ENCODE data around the gene VPS13D.
A peak's percentile ranks its signal among the peaks of the same experiment; 100 is the strongest.

VPS13D gene

DNA sequence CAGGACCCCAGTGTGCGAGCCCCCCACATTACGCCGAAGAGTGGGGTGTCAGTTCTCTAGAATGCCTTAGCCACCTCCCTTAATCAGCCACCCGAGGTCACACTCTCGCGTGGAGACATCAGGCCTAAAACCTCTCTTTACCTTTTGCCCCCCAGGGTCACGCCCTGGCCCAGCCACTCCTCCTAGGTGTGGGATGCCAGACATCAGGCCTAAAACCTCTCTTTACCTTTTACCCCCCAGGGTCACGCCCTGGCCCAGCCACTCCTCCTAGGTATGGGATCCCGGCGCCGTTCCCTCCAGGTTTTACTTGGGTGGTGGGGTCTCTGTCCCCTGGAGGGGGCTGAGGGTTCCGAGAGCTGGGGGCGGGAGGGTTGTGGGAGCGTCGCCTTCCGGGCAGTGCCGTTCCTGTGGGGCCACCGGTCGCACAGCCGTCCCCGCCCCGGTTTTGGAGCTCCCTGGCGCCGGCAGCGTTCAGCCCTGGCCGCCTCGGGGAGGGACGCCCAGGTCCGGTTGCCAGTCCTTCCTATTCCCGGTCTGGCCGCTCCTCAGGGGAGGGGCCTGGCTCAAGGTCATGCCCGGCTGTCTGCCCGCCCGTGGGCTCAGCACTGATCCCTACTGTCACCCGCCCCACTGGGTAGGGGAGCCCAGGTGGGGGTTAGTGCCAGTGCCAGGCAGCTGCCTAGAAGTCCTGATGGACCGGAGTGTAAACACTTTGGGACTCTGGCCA is 882 bp downstream of the VPS13D start:
- DNase-seq = no peak

DNA sequence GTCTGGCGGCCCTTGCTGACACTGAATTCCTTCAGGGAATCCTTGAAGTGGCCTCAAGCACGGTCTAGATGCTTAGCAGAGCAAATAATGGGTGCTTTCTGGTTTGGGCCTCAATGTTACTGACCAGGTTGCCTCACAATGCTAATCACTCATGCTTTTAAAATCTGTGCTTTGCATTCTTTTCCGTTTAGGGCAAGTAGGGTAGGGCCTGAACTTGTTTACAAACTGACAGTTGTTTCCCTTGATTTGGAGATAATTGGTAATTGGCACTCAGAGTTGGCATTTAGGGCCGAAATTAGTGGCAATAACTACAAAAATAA is 1.4 kb downstream of the VPS13D start:
- no peak for DNase-seq

DNA sequence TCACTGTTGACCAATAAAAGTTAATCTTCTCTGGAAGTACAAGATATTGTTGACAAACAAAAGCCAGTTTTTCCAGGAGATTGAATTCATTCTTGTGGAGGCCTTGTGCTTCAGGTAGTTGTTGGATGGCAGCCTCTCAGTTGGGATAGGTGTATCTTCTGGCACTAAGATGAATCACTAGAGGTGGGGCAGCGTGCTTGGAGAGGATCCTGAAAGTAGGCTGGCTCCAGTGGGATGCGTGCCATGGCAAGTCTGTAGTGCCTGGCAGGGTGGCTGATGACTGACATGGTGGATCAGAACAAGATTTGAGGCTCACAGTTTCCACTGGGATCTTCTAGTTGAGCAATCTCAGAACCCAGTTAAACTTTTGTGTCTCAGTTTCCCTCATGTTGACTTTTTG is 2.4 kb downstream of the VPS13D start:
- DNase-seq = no peak

DNA sequence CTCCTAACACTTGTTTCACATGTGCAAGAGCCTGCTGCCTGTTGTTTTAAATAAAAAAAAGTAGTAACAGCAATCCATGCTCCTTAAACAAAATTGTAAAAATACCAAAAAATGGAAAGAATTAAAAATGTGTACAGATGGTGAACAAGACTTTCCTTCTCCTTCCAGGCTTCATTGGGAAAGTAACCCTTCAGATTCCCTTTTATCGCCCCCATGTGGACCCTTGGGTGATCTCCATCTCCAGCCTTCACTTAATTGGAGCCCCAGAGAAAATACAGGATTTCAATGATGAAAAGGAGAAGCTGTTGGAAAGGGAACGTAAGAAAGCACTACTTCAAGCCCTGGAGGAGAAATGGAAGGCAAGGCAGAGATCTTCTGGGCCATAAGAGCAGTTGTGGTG is 14.2 kb downstream of the VPS13D start:
- no peak for DNase-seq

DNA sequence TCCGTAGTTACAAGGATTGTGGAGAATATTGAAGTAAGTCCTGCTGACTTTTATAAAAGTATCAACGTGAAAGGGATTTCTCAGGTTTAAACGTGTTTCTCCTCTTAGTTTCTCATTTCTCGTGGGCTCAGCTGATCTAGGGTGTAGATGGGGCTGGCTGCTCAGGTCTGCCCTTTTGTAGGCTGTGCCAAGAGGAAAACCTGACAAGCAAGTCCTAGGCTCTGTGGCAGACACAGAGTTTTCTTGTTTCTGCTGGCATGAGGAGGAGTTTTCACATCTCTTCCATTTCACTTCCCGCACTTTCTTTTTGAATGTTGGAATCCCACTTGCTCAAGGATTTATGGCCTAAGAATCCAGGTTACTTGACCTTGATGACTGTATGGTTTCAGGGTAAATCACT is 14.8 kb downstream of the VPS13D start:
- no peak for DNase-seq

DNA sequence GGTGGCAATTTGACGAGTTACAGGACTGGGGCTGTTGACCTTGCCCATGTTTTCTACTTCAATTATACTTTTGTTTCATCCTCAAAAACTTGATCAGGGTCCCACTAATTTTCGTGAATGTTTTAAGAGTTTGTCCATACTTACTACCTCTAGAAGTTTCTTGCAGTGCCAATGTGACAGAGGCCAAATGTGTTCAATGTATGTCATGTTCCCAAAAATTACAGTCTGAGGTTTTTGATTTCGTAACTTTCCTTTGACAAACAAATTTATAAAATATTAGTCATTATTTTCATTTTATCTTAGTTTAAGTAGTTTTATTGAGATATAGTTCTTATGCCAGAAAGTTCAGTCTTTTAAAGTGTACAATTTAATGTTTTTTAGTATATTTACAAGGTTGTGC is 15.3 kb downstream of the VPS13D start:
- DNase-seq = peak; percentile 25

DNA sequence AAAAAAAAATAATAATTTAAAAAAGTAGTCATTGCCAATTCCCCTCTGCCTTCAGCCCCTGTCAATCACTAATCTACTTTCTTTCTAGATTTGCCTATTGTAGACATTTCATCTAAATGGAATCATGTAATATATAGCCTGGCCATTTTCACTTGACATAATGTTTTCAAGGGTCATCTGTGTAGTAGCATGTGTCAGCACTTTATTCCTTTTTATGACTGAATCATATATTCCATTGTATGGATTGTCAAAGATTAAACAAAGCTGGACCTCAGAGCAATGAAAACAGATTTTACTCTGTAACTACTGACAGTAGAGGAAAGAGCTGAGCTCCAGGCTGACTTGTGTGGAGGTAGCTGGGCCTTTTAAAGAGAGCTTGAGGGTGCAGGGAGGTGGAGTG is 15.9 kb downstream of the VPS13D start:
- DNase-seq = no peak

DNA sequence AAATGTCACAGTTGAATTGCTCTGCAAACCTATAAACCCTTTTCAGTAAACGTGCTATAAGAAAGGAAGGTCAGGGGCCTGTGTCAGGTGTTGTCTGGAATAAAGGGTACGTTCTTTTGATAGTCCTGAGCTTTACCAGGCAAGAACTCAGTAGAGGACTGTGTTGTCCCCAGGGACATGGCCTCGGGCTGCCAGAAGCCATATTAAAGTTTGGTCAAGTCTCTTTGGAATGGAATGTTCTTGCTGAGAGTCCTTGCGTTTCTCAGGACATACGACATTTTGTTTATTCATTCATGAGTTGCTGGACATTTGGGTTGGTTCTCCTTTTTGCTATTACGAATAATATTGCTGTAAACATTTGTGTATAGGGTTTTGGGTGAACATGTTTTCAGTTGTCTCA is 16.8 kb downstream of the VPS13D start:
- DNase-seq = no peak

DNA sequence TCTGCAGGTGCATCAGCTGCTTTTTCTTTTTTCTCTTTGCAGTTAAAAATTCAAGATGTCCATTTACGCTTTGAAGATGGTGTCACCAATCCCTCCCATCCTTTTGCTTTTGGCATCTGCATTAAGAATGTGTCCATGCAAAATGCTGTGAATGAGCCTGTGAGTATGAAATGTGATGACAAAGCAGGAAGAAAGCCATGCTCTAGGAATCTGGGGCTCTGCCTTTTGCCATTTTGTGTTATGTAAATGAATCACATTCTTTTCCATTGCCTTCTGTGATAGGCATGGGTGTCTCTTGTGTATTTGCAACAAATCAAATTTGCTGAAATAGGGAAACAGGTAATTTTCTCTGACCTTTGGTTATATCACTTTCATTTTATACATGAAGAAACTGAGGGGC is 19.4 kb downstream of the VPS13D start:
- no peak for DNase-seq

DNA sequence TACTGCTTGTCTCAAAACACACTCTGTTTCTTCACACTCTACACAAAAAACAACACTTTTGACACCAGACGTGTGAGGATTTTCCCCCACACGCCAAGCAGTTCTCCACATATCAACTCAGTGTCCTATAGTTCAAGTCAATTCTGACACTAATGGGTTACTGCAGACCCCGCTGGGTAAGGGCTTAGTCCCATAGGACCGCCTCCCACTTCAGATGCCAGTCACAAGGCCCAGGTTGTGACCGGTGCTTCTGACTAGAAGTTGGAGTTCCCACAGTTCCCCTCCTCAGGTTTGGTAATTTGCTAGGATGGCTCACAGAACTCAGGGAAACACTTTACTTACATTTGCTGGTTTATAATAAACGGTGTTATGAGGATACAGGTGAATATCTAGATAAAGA is 19.9 kb downstream of the VPS13D start:
- no peak for DNase-seq

DNA sequence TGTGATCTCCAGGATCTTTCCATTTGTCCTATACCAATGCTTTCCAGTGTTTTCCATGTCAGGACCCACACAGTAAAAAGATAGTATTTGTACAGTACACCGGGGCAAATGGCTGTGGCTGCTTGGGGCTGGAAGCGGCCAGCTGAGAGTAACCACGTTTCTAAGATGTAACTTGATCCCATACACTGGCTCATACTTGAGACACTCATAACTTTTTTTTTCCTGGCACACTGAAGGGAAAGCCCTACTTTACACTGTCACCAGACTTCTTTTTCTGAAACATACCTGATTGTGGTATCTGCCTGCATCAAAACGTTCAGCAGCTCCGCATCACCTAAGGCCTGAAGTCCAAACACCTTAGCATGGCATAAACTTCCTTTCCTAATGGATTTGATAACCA is 21.6 kb downstream of the VPS13D start:
- peak; percentile 42 for DNase-seq

DNA sequence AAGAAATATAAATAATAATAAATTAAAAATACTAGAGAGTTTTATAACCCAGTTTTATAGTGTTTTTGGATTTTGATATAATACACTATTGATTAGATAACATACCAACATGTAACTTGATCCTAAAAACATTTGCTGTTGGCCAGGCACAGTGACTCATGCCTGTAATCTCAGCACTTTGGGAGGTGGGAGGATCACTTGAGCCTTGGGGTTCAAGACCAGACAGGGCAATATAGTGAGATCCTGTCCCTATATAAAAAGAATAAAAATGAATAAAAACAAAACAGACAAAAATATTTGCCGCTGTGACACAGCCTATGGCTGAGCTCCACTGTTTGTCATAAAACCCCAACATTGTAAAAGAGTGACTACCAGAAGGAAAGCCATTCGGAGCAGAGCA is 26.1 kb downstream of the VPS13D start:
- no peak for DNase-seq

DNA sequence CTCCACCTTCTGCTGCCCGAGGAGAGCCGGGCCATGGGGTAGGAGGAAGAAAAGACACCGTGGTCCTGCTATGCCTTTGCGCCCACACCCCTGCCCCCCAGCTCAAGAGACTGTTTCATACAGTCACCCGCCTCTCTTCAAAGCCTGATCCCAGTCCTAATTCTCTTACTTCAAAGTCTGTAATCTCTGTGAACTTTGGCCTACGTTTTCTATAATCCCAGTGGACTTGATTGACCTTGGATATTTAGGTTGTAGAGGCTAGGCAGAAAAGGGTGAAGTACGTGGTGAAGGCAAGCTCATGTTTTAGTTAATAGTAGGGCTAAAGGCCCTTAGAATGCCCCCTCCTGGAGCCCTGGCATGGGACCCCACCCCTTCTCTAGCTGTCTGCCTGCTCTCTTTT is 28.4 kb downstream of the VPS13D start:
- DNase-seq = no peak

DNA sequence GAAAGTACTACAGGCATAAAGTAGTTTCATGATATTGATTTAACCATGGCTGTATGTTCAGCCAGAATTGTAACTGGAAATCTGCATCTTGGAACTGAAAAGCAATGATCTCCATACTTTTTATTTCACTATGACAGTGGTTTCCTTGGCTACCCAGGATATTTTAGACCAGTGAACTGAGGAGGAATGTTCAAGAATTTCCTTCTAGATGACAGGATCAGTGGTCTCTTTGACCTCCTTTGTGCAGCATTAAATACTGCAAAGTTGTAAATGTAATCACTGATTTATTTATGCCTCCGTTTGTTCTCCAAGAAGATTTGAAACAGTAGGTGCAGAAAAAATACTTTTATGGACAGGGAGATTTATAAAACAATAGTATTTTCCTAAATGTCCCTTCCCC is 39.5 kb downstream of the VPS13D start:
- DNase-seq = no peak

DNA sequence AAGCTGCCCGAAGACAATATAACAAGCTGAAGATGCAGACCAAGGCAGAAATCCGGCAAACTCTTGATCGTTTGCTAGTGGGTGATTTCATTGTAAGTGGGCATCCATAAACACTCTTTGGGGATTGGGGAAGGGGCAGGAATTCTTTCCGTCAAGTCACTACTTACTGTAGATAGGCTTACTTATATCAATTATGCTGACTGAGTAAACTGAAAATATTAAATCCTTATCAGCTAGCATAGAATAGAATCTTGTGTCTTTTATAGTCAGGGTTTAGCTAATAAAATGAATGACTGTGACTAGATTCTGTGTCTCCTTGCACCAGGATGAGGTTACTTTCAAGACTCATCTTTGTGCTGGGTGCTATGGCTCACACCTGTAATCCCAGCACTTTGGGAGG is 41.2 kb downstream of the VPS13D start:
- DNase-seq = no peak

DNA sequence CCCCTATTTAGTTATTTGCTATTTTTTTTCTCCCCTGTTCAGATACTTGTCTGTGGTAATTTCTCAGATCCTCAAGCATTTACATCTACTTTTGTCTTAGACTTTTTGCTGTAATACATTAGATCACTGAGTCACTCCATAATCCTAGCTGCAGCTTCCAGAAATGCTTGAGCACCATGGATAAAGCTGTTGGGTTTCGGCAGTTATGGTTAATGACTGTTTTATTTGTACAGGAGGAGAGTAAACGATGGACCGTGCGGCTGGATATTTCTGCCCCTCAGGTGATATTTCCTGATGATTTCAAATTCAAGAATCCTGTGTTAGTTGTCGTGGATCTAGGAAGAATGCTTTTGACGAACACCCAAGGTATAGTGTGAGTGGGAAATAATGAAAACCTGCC is 42.9 kb downstream of the VPS13D start:
- no peak for DNase-seq

DNA sequence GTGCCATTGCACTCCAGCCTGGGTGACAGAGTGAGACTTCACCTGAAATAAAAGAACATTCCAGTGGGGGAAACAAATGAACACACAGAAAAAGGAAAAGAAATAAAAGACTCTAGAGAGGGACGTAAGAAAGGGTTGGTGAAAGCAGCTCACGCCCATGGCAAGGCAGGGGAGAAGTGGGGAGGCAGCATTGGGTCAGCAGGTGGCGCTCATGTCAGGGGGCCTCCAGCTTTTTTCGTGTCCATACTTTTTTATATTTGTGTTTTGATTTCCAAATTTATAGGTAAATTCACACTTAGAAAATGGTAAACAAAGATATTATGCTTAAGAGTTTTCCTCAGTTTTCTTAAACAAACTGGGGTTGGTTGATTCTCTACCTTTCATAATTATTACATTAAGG is 45.5 kb downstream of the VPS13D start:
- peak; percentile 13 for DNase-seq

DNA sequence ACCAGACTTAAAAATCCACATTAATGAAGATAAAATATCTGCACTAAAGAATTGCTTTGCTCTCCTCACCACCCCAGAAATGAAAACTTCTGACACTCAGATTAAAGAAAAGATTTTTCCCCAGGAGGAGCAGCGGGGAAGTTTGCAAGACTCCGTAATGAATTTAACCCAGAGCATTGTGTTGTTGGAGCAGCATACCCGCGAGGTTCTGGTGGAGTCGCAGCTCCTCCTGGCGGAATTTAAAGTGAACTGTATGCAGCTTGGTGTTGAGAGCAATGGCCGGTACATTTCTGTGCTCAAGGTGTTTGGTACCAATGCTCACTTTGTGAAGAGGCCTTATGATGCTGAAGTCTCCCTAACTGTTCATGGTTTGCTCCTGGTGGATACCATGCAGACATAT is 46.4 kb downstream of the VPS13D start:
- no peak for DNase-seq

DNA sequence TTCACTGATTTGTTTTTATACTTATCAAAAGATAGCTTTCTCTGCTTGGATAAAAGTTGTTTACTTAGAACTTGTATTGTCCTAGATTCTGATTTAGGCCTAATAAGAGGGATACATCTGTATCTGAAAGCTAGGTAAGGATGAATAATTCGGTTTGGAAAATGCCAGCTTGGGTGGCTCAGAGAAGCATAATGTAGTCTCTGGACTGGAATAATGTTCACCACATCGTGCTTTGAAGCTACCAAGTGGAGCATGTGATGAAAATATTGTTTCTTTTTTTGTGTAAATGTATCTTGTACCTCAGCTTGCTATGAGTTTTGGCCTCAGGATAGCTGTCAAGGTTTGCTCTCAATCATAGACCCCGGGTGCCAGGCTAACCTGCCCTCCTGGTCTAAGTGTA is 49.2 kb downstream of the VPS13D start:
- no peak for DNase-seq

DNA sequence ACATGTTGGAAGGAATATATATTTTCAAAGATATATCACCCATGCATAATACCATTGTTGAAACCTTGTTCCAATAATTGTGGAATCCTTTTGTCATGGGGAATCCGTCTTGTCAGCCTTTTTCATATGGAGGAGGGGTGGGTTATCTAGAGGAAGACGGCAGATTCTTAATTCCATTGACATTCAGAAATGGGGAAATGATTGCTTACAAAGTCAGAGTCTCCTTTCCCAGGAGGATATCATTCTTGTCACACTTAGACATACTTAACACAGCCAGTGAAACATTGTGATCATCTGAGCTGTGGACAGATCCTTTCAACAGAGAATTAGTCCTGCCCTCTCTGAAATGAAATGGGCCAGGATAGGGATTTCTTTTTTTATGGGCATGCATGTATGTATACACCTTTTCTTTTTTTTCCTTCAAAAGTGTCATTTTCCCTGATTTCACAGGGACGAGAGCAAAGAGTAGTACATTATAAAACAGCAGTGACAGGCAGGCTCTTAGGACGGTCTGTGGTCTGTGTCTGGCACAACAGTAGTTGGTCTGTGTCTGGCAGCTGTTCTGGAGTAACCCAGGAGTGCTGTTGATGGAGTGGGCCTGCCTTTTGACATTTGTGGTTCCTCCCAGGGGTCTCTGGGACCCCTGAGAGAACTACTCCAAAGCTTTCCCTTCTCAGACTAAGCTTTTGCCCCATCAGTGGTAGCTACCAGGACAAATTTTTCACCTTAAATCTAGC is 50.1 kb downstream of the VPS13D start:
- no peak for DNase-seq

DNA sequence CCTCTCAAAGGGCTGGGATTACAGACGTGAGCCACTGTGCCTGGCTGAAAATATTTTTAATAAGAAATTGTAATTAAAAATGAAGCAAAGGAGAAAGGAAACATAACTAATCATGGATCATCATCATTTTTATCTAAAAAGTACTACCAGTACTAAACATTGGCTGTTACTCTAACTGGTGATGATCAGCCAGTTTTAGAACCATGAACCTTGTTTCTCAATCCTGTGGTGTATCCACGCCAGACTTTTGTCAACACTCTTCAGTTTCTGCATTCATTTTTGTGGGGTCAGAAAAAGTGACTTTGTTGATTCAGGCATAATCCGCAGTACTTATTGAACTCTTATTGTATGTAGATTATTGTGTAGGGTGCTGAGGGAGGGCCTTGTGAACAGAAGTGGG is 52.3 kb downstream of the VPS13D start:
- no peak for DNase-seq

DNA sequence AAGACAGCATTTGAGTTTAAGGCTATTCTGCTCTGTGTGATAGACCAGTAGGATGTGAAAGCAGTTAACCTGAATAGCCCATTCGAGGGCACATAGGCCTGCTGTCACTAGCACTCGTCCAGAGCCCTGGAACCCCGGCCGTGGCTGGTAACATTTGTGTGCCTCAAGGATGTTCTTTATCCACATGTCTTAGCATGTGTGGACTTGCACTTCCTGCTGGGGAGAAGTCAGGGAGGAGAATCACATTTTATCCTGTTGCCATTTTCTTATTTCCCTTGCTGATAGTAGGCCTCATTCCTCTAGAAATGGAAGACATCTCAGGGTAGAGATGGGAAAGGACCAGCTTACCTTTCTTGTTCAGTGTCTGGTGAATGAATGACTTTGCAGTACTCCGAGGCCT is 54.7 kb downstream of the VPS13D start:
- DNase-seq = no peak

DNA sequence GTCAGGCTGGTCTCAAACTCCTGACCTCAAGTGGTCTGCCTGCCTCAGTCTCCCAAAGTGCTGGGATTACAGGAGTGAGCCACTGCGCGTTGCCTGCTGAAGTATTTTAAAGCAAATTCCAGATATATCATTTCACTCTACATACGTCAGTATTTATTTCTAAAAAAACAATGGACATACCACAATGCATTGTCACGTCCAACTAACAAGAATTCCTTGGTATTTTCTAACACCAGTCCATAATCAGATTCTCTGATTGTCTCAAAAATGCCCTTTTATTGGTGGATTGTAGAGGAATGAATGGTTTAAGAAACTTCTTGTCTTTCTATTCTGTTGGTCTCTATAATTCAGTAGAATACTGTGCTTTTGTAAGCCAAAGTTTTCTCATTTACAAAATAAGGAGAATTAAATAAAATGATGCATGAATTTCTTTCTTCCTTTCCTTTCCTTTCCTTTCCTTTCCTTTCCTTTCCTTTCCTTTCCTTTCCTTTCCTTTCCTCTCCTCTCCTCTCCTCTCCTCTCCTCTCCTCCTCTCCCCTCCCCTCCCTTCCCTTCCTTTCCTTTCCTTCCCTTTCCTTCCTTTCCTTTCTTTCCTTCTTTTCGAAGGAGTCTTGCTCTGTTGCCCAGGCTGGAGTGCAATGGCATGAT is 55.8 kb downstream of the VPS13D start:
- DNase-seq = no peak

DNA sequence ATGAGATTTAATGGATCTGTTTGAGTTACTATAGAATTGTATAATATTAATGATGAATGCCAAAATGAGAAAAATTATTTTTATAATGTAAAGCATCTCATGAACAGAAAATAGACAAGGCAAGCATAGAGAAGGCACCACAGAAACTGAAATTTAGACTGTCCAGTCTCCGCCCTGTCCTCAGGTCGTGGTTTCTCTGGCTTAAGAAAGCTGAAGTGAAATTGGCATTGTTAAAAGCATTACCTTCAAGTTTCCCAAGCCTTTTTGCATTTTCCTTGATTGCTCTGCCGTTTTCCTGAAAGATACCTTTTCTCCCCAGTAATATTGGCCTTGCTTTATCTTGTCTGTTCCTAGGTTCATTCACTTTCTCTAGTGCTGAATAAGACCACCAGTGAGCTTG is 58.0 kb downstream of the VPS13D start:
- DNase-seq = no peak

DNA sequence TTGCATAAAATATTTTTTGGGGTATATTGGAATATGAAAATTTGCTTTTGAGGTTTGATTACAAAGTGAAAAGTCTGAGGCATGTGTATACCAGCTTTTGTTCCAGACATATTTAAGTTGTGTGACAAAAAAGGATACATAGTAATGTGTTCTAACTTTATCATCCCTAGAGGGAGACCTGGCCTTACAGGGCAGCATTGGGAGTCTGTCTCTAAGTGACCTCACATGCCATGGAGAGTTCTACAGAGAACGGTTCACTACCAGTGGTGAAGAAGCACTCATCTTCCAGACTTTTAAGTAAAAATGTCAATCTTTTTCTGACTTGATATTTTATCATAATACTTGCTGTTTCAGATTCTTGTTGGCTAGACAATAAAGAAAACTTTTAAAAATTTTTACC is 61.0 kb downstream of the VPS13D start:
- DNase-seq = no peak

All from HCEC 1CT (cell line).